K562 (cell line): Measurements from ENCODE around the gene TTLL11. TPM values are rescaled to one million over a fixed set of nuclear protein-coding genes. Genes with fewer than 3 reads are reported as not detected.

Experiments used
- FOXA1 ChIP-seq: fragments of 450-650 bp; IDR thresholded peaks from 2 replicates; pipeline ENCODE4 v1.6.1; 2016; ENCODE audit warnings: mild to moderate bottlenecking, borderline replicate concordance
- HLTF ChIP-seq: fragments of 450-650 bp; IDR thresholded peaks from 2 replicates; pipeline ENCODE4 v1.6.1; 2016
- MTA3 ChIP-seq: fragments of 450-650 bp; formaldehyde crosslinking; IDR thresholded peaks from 2 replicates; pipeline ENCODE4 v1.6.1; 2017; ENCODE audit warnings: mild to moderate bottlenecking, borderline replicate concordance
- NFIC ChIP-seq: fragments of 450-650 bp; IDR thresholded peaks from 2 replicates; pipeline ENCODE4 v1.6.1; 2017; ENCODE audit warnings: mild to moderate bottlenecking, inconsistent platforms
- U2AF1 ChIP-seq: fragments of 200-400 bp; formaldehyde crosslinking; optimal IDR thresholded peaks from 2 replicates; pipeline ENCODE3; 2017; ENCODE audit warnings: mild to moderate bottlenecking, low read depth, low read length, moderate library complexity
- ZC3H11A ChIP-seq: IDR thresholded peaks from 2 replicates; pipeline ENCODE4 v1.6.1; 2012; ENCODE audit warnings: low read depth, low read length, improper control_type of control experiment
- ZKSCAN1 ChIP-seq: fragments of 150-350 bp; IDR thresholded peaks from 2 replicates; pipeline ENCODE4 v1.6.1; 2016; ENCODE audit warnings: low read depth, low read length
- ZNF668 ChIP-seq: fragments of 250-450 bp; sonication (Bioruptor Pico); IDR thresholded peaks from 2 replicates; pipeline ENCODE4 v1.8.0; 2022; ENCODE audit warnings: mild to moderate bottlenecking, inconsistent platforms
- polyA plus RNA-seq, 8 experiments: library from polyadenylated mRNA; depleted of rRNA in 4 of 8; stranded (reverse) in 5 of 8; unstranded in 3 of 8; fragments of >200 nt; fragmentation: Nextera tagmentation in 2 of 8; fragmentation: Illumina TruSeq in 1 of 8; extraction: Ambion mirVana in 2 of 8; extraction: Trizol in 1 of 8; gene quantifications; 2 replicates each; pipeline versions ENCODE4 v1.2.1 to v1.2.3, GENCODE V29; 2011 to 2014; ENCODE audit warnings: inconsistent platforms in 1 of 8, missing spikeins in 1 of 8
- total RNA-seq, 7 experiments: library from RNA; depleted of rRNA in 6 of 7; stranded (reverse); fragments of >200 nt in 6 of 7; fragmentation: Illumina TruSeq in 2 of 7; extraction: Trizol in 2 of 7; gene quantifications; 2 replicates each; pipeline versions ENCODE4 v1.2.1 to v1.2.3, GENCODE V29; 2011 to 2021; ENCODE audit warnings: low replicate concordance in 1 of 7
- TF ChIP-seq, protein P1 (sequence below), 2 experiments: fragments of 450-650 bp in 1 of 2; sonication (generic) in 1 of 2; formaldehyde crosslinking in 1 of 2; IDR thresholded peaks; 2 replicates each; pipeline versions ENCODE4 v1.7.1 to v1.9.0; 2016 to 2022; ENCODE audit warnings: inconsistent platforms in 1 of 2, mild to moderate bottlenecking in 1 of 2, missing genetic modification reagents in 1 of 2
- TF ChIP-seq, protein P2 (sequence below): sonication (generic); formaldehyde crosslinking; IDR thresholded peaks from 2 replicates; pipeline ENCODE4 v1.8.1; 2023; ENCODE audit warnings: missing genetic modification reagents, mild to moderate bottlenecking, borderline replicate concordance
- TF ChIP-seq, protein P3 (sequence below): fragments of 450-650 bp; conservative IDR thresholded peaks from 2 replicates; pipeline ENCODE4 v1.6.1; 2016; ENCODE audit warnings: missing genetic modification characterization, low read depth, mild to moderate bottlenecking, missing compliant biosample characterization, moderate library complexity

Gene TTLL11
- total and polyA plus RNA-seq, 9 of the 15 experiments (the other 6 are each of a cell fraction or from before 2014, with no cell fraction given), result 0.83 to 4.4 (median 2.7) TPM

DNA sequence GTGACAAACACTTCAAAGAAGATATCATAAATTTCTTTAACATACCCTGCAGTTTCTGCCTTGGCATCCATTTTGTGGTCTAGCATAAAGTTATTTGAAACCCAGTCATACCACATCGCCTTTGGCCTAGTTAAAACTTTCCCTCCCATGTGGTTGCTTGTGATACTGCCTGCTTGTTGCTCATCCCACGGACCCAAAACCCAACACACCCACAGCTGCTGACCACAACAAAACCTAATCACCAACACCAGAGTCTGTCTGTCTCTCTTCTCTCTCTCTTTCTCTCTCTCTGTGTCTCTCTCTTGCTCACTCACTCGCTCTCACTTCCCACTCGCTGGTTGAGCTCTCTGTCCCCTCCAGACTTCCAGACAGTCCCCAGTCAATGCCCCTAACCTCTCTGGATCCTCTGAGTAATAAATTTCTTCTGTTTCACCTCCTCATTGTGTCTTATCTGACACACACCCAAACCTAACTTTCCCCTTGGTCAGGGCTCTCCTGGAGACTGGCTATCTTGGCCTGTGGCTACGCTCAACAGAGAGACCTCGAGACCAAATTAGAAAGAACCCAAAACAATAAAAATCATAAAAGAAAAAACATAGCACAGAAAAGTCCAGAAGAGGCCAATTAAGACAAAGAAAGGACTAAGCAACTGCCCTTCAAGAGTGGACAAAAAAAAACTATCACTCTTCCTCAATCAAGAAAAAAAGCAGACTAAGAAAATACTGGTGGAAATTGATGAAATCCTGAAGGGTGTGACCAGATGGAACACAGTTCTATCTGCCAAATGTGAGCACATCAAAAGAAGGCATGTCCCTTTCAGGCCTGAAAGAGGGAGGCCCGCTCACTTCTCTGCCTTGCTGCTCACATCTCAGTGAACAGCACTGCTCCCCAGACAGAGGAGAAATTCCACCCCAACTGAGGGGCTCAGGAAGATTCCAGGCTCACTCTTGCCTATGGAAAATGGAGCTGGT lies 41.5 kb downstream of the TTLL11 start (continued):
- TF ChIP-seq, protein P1, sequence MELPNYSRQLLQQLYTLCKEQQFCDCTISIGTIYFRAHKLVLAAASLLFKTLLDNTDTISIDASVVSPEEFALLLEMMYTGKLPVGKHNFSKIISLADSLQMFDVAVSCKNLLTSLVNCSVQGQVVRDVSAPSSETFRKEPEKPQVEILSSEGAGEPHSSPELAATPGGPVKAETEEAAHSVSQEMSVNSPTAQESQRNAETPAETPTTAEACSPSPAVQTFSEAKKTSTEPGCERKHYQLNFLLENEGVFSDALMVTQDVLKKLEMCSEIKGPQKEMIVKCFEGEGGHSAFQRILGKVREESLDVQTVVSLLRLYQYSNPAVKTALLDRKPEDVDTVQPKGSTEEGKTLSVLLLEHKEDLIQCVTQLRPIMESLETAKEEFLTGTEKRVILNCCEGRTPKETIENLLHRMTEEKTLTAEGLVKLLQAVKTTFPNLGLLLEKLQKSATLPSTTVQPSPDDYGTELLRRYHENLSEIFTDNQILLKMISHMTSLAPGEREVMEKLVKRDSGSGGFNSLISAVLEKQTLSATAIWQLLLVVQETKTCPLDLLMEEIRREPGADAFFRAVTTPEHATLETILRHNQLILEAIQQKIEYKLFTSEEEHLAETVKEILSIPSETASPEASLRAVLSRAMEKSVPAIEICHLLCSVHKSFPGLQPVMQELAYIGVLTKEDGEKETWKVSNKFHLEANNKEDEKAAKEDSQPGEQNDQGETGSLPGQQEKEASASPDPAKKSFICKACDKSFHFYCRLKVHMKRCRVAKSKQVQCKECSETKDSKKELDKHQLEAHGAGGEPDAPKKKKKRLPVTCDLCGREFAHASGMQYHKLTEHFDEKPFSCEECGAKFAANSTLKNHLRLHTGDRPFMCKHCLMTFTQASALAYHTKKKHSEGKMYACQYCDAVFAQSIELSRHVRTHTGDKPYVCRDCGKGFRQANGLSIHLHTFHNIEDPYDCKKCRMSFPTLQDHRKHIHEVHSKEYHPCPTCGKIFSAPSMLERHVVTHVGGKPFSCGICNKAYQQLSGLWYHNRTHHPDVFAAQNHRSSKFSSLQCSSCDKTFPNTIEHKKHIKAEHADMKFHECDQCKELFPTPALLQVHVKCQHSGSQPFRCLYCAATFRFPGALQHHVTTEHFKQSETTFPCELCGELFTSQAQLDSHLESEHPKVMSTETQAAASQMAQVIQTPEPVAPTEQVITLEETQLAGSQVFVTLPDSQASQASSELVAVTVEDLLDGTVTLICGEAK (IDR thresholded peaks at IDR 0.05), result peak; percentile 44
- TF ChIP-seq, protein P1 (CRISPR knock-in tag; IDR thresholded peaks at IDR 0.05), result no peak
- peak; percentile 64 for TF ChIP-seq NFIC
- no peak for TF ChIP-seq U2AF1
- no peak for TF ChIP-seq FOXA1
- no peak for TF ChIP-seq ZC3H11A
- TF ChIP-seq MTA3, result no peak
- TF ChIP-seq ZKSCAN1, result no peak
- TF ChIP-seq, protein P2, sequence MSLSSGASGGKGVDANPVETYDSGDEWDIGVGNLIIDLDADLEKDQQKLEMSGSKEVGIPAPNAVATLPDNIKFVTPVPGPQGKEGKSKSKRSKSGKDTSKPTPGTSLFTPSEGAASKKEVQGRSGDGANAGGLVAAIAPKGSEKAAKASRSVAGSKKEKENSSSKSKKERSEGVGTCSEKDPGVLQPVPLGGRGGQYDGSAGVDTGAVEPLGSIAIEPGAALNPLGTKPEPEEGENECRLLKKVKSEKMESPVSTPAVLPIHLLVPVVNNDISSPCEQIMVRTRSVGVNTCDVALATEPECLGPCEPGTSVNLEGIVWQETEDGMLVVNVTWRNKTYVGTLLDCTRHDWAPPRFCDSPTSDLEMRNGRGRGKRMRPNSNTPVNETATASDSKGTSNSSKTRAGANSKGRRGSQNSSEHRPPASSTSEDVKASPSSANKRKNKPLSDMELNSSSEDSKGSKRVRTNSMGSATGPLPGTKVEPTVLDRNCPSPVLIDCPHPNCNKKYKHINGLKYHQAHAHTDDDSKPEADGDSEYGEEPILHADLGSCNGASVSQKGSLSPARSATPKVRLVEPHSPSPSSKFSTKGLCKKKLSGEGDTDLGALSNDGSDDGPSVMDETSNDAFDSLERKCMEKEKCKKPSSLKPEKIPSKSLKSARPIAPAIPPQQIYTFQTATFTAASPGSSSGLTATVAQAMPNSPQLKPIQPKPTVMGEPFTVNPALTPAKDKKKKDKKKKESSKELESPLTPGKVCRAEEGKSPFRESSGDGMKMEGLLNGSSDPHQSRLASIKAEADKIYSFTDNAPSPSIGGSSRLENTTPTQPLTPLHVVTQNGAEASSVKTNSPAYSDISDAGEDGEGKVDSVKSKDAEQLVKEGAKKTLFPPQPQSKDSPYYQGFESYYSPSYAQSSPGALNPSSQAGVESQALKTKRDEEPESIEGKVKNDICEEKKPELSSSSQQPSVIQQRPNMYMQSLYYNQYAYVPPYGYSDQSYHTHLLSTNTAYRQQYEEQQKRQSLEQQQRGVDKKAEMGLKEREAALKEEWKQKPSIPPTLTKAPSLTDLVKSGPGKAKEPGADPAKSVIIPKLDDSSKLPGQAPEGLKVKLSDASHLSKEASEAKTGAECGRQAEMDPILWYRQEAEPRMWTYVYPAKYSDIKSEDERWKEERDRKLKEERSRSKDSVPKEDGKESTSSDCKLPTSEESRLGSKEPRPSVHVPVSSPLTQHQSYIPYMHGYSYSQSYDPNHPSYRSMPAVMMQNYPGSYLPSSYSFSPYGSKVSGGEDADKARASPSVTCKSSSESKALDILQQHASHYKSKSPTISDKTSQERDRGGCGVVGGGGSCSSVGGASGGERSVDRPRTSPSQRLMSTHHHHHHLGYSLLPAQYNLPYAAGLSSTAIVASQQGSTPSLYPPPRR (CRISPR knock-in tag), result no peak
- TF ChIP-seq, protein P3, sequence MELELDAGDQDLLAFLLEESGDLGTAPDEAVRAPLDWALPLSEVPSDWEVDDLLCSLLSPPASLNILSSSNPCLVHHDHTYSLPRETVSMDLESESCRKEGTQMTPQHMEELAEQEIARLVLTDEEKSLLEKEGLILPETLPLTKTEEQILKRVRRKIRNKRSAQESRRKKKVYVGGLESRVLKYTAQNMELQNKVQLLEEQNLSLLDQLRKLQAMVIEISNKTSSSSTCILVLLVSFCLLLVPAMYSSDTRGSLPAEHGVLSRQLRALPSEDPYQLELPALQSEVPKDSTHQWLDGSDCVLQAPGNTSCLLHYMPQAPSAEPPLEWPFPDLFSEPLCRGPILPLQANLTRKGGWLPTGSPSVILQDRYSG, result no peak
- TF ChIP-seq HLTF, result 0 out of 2 replicates have a peak, but pooled peaks have one; percentile 52
- no peak for TF ChIP-seq ZNF668
